H1 (cell line): ENCODE measurements around the gene CCDC137. TPM values are rescaled to one million over a fixed set of nuclear protein-coding genes. Genes with fewer than 3 reads are reported as not detected.

Experiments
- BRCA1 ChIP-seq: IDR thresholded peaks from 2 replicates; pipeline ENCODE4 v1.6.1; 2012; ENCODE audit warnings: low read depth, low read length, improper control_type of control experiment
- polyA plus RNA-seq, 7 experiments: library from polyadenylated mRNA; depleted of rRNA in 3 of 7; stranded (reverse) in 5 of 7; unstranded in 2 of 7; fragments of >200 nt in 5 of 7; fragments of 200-250 nt in 2 of 7; gene quantifications; 1 replicate in 5 of 7; 2 replicates in 1 of 7; 4 replicates in 1 of 7; pipeline versions ENCODE4 v1.2.1 to v1.2.3, GENCODE V29; 2011 to 2013; ENCODE audit warnings: missing spikeins in 2 of 7, mixed read lengths in 2 of 7
- total RNA-seq: library from RNA; stranded (reverse); fragmentation: NEBNext Ultra II Directional; extraction: Animal tissue kit (Norgen Biotek cat#: 25700); gene quantifications from 2 replicates; pipeline ENCODE4 v1.2.1, GENCODE V29; 2021

Gene CCDC137
- total and polyA plus RNA-seq, 2 of the 8 experiments (the other 6 are each of a cell fraction or from before 2014, with no cell fraction given), result 17.6 to 38.6 TPM

- TF ChIP-seq BRCA1, result no peak
These were observed 13.4 kb upstream of the CCDC137 start (continued) for GRCh38 chr17:81652906-81653771.
